Testis (tissue), 3 donors: Measurements from ENCODE around the gene CFAP46. TPM values are rescaled to one million over a fixed set of nuclear protein-coding genes. Genes with fewer than 3 reads are reported as not detected.

Experiments
- DNase-seq: peaks from one replicate; pipeline ENCODE4 v3.0.0-alpha.2; 2019
- H3K27ac ChIP-seq, 2 donors: fragments of 200-600 bp; sonication (generic); one replicate each; pipeline ENCODE4 v1.5.1; 2019
- H3K27me3 ChIP-seq: fragments of 200-600 bp; sonication (generic); one replicate; pipeline ENCODE4 v1.5.1; 2019
- H3K36me3 ChIP-seq: fragments of 200-600 bp; sonication (generic); one replicate; pipeline ENCODE4 v1.5.1; 2017; ENCODE audit warnings: low read depth; ENCODE audit errors: missing control alignments
- H3K4me1 ChIP-seq: fragments of 200-600 bp; sonication (generic); one replicate; pipeline ENCODE4 v1.5.1; 2019
- H3K4me3 ChIP-seq, 2 donors: fragments of 200-600 bp; sonication (generic); one replicate each; pipeline ENCODE4 v1.5.1; 2017 to 2019
- H3K9me3 ChIP-seq: fragments of 200-600 bp; sonication (generic); one replicate; pipeline ENCODE4 v1.5.1; 2017
- POLR2A ChIP-seq: fragments of 450-650 bp; IDR thresholded peaks from one replicate; pipeline ENCODE4 v1.6.1; 2017; ENCODE audit warnings: antibody characterized with exemption, mild to moderate bottlenecking, moderate library complexity
- WGBS, 2 donors: methylation state at CpG; one replicate each; pipeline ENCODE4 v1.1.5; 2018; 5-methylcytosine and 5-hydroxymethylcytosine counted together
- intact Hi-C: fragments of 100-400 bp; cut with DNase I; formaldehyde crosslinking; loops from one replicate; pipeline ENCODE4 v1.15.1; 2023; ENCODE audit warnings: low total_unique reads
- polyA plus RNA-seq: library from polyadenylated mRNA; stranded (reverse); fragments of 350-450 nt; fragmentation: Illumina TruSeq; extraction: RNeasy Lipid Tissue Mini Kit (QIAGEN cat#74804); gene quantifications from one replicate; pipeline ENCODE4 v1.2.3, GENCODE V29; 2014; ENCODE audit warnings: low read depth, low replicate concordance; ENCODE audit not compliant: insufficient read depth
- total RNA-seq, 2 donors: library from RNA; depleted of rRNA; stranded (reverse); fragments of >200 nt; gene quantifications; one replicate each; pipeline ENCODE4 v1.2.3, GENCODE V29; 2016
- TF ChIP-seq, protein P1 (sequence below), 3 experiments: fragments of 450-650 bp in 2 of 3; fragments of 200-600 bp in 1 of 3; sonication (generic) in 1 of 3; IDR thresholded peaks; one replicate each; pipeline ENCODE4 v1.5.1; 2016 to 2019; ENCODE audit warnings: antibody characterized with exemption in 3 of 3, mild to moderate bottlenecking in 2 of 3, moderate library complexity in 1 of 3

CFAP46 gene
- total and polyA plus RNA-seq, 3 donors from 2014 or later = 36.0 to 67.6 (median 59.0) TPM

DNA sequence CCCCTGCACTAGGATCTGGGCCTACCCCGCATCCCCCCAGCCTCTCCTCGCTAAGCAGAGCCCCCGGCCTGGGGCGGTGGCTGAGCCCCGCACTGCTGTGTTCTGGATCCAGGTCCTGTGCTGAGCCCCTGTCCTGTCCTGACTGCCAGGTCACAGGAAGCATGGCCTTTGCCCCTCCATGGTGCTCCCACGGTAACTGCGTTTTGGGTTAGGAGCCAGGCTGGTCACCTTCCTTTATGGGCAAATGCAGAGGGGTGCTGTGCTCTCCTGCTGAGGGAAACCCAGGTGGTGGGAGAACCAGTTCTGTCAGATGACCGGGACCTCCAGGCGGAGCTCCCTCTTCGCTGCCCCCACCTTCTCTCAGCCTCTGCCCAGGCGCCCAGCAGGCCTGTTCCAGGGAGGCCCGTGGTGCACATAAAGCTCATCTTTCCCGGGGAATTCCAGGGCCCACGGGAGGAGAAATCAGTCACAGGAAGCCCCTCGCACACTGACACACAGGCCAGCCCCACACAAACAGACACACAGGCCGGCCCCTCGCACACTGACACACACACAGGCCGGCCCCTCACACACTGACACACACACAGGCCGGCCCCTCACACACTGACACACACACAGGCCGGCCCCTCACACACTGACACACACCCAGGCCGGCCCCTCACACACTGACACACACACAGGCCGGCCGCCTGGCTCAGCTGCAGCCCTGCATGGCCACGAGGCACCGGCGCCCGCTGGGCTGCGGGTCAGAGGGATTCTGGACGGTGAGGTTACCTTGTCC lies 75.6 kb downstream of the CFAP46 start:
- DNase-seq = no peak
- TF ChIP-seq, protein P1, sequence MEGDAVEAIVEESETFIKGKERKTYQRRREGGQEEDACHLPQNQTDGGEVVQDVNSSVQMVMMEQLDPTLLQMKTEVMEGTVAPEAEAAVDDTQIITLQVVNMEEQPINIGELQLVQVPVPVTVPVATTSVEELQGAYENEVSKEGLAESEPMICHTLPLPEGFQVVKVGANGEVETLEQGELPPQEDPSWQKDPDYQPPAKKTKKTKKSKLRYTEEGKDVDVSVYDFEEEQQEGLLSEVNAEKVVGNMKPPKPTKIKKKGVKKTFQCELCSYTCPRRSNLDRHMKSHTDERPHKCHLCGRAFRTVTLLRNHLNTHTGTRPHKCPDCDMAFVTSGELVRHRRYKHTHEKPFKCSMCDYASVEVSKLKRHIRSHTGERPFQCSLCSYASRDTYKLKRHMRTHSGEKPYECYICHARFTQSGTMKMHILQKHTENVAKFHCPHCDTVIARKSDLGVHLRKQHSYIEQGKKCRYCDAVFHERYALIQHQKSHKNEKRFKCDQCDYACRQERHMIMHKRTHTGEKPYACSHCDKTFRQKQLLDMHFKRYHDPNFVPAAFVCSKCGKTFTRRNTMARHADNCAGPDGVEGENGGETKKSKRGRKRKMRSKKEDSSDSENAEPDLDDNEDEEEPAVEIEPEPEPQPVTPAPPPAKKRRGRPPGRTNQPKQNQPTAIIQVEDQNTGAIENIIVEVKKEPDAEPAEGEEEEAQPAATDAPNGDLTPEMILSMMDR (IDR thresholded peaks at IDR 0.05) = no peak
- TF ChIP-seq POLR2A = no peak
- H3K27ac ChIP-seq = no peak overlapping the region
- intact Hi-C loops = no loop called here
- no peaks in the 10 kb centered on the region for H3K27me3 ChIP-seq
- WGBS, 2 donors = 73 to 76% methylated on average over 11 to 26 of the region's 29 CpGs
- no peaks in the 10 kb centered on the region for H3K4me1 ChIP-seq
- H3K4me3 ChIP-seq = no peak overlapping the region
- no peaks in the 10 kb centered on the region for H3K9me3 ChIP-seq
- no peaks in the 10 kb centered on the region for H3K36me3 ChIP-seq

DNA sequence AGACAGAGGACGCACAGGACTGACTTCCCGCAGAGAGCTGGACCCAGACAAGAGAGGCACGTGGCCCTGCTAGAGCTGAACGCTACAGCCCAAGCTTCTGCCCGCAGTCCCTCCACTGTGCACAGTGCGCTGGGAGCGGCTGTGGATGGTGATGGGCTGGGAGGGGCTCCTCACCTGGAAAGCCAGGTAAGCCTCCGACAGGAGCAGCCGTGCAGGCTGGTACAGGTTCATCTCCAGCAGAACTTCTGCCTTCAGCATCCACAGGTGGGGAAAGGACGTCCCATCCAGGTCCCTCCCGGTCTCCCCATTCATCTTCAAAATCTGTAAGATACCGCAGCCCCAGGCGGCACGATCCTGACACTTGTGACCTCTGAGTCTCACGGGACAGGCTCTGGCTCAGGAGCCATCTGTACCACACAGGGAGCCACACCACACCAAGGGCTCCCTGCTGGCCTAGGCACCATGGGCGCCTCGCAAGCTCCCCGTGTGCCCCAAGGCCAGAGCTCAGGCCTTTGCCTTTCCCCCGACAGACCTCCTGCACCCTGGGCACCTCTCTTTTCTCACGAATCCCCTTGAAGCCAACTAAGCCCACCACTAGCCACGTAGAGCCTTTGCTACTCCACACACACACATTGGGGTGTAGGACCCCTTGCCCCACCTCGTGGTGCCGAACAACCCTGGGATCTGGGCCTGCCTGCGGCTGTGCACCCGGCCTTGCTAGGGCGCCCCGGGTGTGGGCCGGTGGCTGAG lies 76.3 kb downstream of the CFAP46 start:
- WGBS, 2 donors = 95% methylated on average over 21 to 28 of the region's 28 CpGs
- Histone ChIP-seq H3K9me3 (no peaks in the 10 kb centered on the region), H3K4me1 (no peaks in the 10 kb centered on the region), H3K36me3 (no peaks in the 10 kb centered on the region), H3K4me3 (no peak overlapping the region), H3K27me3 (no peaks in the 10 kb centered on the region), H3K27ac (no peak overlapping the region)
- DNase-seq = no peak
- intact Hi-C loops = no loop called here
- TF ChIP-seq, protein P1 (IDR thresholded peaks at IDR 0.05) = no peak
- no peak for TF ChIP-seq POLR2A

- TF ChIP-seq POLR2A = no peak
- TF ChIP-seq, protein P1 (IDR thresholded peaks at IDR 0.05) = no peak
- no peaks in the 10 kb centered on the region for H3K4me1 ChIP-seq
- intact Hi-C loops = no loop called here
- H3K27ac ChIP-seq = no peak overlapping the region
- WGBS, 2 donors = 69 to 74% methylated on average over 12 to 14 of the region's 14 CpGs
- no peaks in the 10 kb centered on the region for H3K9me3 ChIP-seq
- no peak overlapping the region for H3K4me3 ChIP-seq
- no peaks in the 10 kb centered on the region for H3K27me3 ChIP-seq
- H3K36me3 ChIP-seq = no peaks in the 10 kb centered on the region
- DNase-seq = no peak
Measured at GRCh38 chr10:132865171-132865631, 77.2 kb downstream of the CFAP46 start.

- Histone ChIP-seq H3K27me3 (no peaks in the 10 kb centered on the region), H3K4me1 (no peaks in the 10 kb centered on the region), H3K4me3 (no peak overlapping the region), H3K36me3 (no peaks in the 10 kb centered on the region), H3K27ac (no peak overlapping the region), H3K9me3 (no peaks in the 10 kb centered on the region)
- TF ChIP-seq POLR2A = no peak
- TF ChIP-seq, protein P1 (IDR thresholded peaks at IDR 0.05) = no peak
- DNase-seq = no peak
- intact Hi-C loops = no loop called here
- WGBS, 2 donors = 31 to 34% methylated on average over 20 to 34 of the region's 34 CpGs
Measured at GRCh38 chr10:132862485-132863420, 79.6 kb downstream of the CFAP46 start.
